Upper lobe of left lung (tissue), 4 donors: ENCODE data around the gene TSHZ1.

ENCODE experiments used
- POLR2AphosphoS5 ChIP-seq, 2 donors: sonication (generic); formaldehyde crosslinking; IDR thresholded peaks; one replicate each; pipeline ENCODE4 v1.5.1; 2017; ENCODE audit warnings: antibody characterized with exemption in 2 of 2
- TF ChIP-seq, protein P1 (sequence below), 6 experiments: fragments of 450-650 bp in 4 of 6; fragments of 200-600 bp in 2 of 6; sonication (generic) in 2 of 6; IDR thresholded peaks; one replicate each; pipeline ENCODE4 v1.5.1; 2016 to 2019; ENCODE audit warnings: antibody characterized with exemption in 6 of 6

DNA sequence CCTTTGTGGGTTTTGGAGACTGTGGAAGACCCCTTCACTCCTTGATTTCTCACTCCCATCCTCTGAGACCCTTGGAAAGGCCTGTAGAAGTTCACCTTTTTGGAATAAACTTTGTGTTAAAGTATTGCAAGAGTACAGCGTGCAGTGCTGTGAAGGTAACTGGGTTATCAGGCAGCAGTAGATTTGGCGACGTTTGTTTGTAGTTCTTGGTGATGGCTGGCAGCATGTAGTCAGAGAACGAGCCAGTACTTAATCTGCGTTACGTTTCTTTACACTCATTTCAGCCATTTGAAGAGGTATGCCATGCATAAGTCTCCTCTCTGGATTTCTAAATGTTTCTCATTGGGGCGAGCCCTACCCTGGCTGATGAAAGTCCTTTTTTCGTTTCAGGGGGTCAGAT is 64.6 kb downstream of the TSHZ1 start:
- TF ChIP-seq, protein P1, sequence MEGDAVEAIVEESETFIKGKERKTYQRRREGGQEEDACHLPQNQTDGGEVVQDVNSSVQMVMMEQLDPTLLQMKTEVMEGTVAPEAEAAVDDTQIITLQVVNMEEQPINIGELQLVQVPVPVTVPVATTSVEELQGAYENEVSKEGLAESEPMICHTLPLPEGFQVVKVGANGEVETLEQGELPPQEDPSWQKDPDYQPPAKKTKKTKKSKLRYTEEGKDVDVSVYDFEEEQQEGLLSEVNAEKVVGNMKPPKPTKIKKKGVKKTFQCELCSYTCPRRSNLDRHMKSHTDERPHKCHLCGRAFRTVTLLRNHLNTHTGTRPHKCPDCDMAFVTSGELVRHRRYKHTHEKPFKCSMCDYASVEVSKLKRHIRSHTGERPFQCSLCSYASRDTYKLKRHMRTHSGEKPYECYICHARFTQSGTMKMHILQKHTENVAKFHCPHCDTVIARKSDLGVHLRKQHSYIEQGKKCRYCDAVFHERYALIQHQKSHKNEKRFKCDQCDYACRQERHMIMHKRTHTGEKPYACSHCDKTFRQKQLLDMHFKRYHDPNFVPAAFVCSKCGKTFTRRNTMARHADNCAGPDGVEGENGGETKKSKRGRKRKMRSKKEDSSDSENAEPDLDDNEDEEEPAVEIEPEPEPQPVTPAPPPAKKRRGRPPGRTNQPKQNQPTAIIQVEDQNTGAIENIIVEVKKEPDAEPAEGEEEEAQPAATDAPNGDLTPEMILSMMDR (IDR thresholded peaks at IDR 0.05) = no peak
- TF ChIP-seq POLR2AphosphoS5 (IDR thresholded peaks at IDR 0.05) = no peak
